Upper lobe of left lung (tissue), 6 donors: ENCODE measurements around the gene EPGN. TPM values are rescaled to one million over a fixed set of nuclear protein-coding genes. Genes with fewer than 3 reads are reported as not detected.

Source experiments
- ATAC-seq, 2 donors: fragments of 200-7000 bp; cut with Tn5 transposase; one replicate each; pipeline ENCODE4 v1.9.1; 2022; ENCODE audit warnings: mild to moderate bottlenecking in 2 of 2, moderate library complexity in 2 of 2; ENCODE audit not compliant: low FRiP score in 2 of 2
- DNase-seq, 2 donors: peaks; one replicate each; pipeline ENCODE4 v3.0.0-alpha.2; 2019 to 2020
- H3K27ac ChIP-seq, 4 donors: fragments of 200-600 bp; sonication (generic); one replicate each; pipeline ENCODE4 v1.5.1; 2016 to 2019
- H3K27me3 ChIP-seq, 4 donors: fragments of 200-600 bp; sonication (generic); one replicate each; pipeline ENCODE4 v1.5.1; 2017 to 2019
- H3K36me3 ChIP-seq, 4 donors: fragments of 200-600 bp; sonication (generic); one replicate each; pipeline ENCODE4 v1.5.1; 2016 to 2019
- H3K4me1 ChIP-seq, 4 donors: fragments of 200-600 bp; sonication (generic); one replicate each; pipeline ENCODE4 v1.5.1; 2018 to 2019
- H3K4me3 ChIP-seq, 4 donors: fragments of 200-600 bp; sonication (generic); one replicate each; pipeline ENCODE4 v1.5.1; 2017 to 2019; ENCODE audit warnings: mild to moderate bottlenecking in 2 of 4, moderate library complexity in 1 of 4
- H3K9me3 ChIP-seq, 4 donors: fragments of 200-600 bp; sonication (generic); one replicate each; pipeline ENCODE4 v1.5.1; 2018 to 2019
- EP300 ChIP-seq, 4 donors: sonication (generic); formaldehyde crosslinking; IDR thresholded peaks; one replicate each; pipeline ENCODE4 v1.5.1; 2017; ENCODE audit warnings: antibody characterized with exemption in 4 of 4, control low read depth in 2 of 4
- POLR2A ChIP-seq, 4 donors: fragments of 450-650 bp; IDR thresholded peaks; one replicate each; pipeline ENCODE4 v1.5.1; 2016 to 2017; ENCODE audit warnings: antibody characterized with exemption in 4 of 4, mild to moderate bottlenecking in 2 of 4
- POLR2AphosphoS5 ChIP-seq, 2 donors: sonication (generic); formaldehyde crosslinking; IDR thresholded peaks; one replicate each; pipeline ENCODE4 v1.5.1; 2017; ENCODE audit warnings: antibody characterized with exemption in 2 of 2
- WGBS, 2 donors: methylation state at CpG; one replicate each; pipeline ENCODE4 v1.1.5; 2017 to 2018; 5-methylcytosine and 5-hydroxymethylcytosine counted together
- total RNA-seq, 6 donors: library from RNA; depleted of rRNA in 4 of 6; stranded (reverse); fragments of >200 nt in 4 of 6; gene quantifications; one replicate each; pipeline versions ENCODE4 v1.1.0 to v1.2.1, GENCODE V29; 2016 to 2021
- TF ChIP-seq, protein P1 (sequence below), 6 experiments: fragments of 450-650 bp in 4 of 6; fragments of 200-600 bp in 2 of 6; sonication (generic) in 2 of 6; IDR thresholded peaks; one replicate each; pipeline ENCODE4 v1.5.1; 2016 to 2019; ENCODE audit warnings: antibody characterized with exemption in 6 of 6
- donor health status: DM: no; HTN: no; CAD: no; lungs with moderate emphysema.
- donor health status: DM: no; HTN: yes; CAD: no; lungs with severe emphysema.

EPGN gene
- total RNA-seq, 6 donors from 2014 or later: 0.34 to 7.1 (median 0.94) TPM; not detected in 2

DNA sequence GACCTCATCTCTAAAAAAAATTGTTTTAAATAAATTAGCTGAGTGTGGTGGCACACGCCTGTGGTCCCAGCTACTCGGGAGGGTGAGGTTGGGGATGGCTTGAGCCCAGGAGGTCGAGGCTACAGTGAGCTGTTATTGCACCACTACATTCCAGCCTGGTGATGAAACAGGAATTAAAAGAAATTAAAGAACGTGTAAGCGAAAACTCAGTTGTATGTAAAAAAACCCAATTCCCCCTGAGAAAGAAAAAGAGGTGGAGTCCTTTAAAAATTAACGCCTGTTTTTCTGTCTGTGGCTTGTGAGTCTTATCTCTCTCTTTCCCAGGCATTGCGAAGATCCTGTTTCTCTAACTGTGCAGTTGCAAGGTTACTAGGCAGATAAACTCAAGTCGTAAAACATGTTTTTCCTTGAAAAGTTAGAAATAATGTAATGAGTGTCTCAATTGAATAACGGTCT, 22.1 kb downstream of the EPGN start:
- 54 to 59% methylated on average over 9 of the region's 9 CpGs for WGBS, 2 donors
- no peaks in the 10 kb centered on the region for H3K27me3 ChIP-seq
- no peak for ATAC-seq
- H3K27ac ChIP-seq: no peak overlapping the region
- no peaks in the 10 kb centered on the region for H3K9me3 ChIP-seq
- DNase-seq: no peak
- no peaks in the 10 kb centered on the region for H3K36me3 ChIP-seq
- H3K4me3 ChIP-seq: no peak overlapping the region
- no peaks in the 10 kb centered on the region for H3K4me1 ChIP-seq
- TF ChIP-seq EP300 (IDR thresholded peaks at IDR 0.05): no peak
- TF ChIP-seq, protein P1, sequence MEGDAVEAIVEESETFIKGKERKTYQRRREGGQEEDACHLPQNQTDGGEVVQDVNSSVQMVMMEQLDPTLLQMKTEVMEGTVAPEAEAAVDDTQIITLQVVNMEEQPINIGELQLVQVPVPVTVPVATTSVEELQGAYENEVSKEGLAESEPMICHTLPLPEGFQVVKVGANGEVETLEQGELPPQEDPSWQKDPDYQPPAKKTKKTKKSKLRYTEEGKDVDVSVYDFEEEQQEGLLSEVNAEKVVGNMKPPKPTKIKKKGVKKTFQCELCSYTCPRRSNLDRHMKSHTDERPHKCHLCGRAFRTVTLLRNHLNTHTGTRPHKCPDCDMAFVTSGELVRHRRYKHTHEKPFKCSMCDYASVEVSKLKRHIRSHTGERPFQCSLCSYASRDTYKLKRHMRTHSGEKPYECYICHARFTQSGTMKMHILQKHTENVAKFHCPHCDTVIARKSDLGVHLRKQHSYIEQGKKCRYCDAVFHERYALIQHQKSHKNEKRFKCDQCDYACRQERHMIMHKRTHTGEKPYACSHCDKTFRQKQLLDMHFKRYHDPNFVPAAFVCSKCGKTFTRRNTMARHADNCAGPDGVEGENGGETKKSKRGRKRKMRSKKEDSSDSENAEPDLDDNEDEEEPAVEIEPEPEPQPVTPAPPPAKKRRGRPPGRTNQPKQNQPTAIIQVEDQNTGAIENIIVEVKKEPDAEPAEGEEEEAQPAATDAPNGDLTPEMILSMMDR (IDR thresholded peaks at IDR 0.05): no peak
- TF ChIP-seq POLR2A (IDR thresholded peaks at IDR 0.05): no peak
- TF ChIP-seq POLR2AphosphoS5 (IDR thresholded peaks at IDR 0.05): no peak

DNA sequence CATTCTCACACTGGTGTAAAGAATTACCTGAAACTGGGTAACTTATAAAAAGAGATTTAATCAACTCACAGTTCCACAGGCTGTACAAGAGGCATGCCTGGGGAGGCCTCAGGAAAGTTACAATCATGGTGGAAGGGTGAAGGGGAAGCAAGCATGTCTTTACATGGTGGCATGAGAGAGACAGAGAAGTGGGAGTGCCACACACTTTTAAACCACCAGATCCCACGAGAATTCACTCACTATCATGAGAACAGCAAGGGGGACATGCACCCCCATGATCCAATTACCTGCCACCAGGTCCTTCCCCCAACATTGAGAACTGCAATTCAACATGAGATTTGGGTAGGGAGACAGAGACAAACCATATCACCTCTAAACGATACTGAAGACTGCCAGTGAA, 23.0 kb downstream of the EPGN start:
- no peak for ATAC-seq
- 67 to 74% methylated on average over 2 of the region's 2 CpGs for WGBS, 2 donors
- Histone ChIP-seq H3K27ac (no peak overlapping the region), H3K9me3 (no peaks in the 10 kb centered on the region), H3K36me3 (no peaks in the 10 kb centered on the region), H3K4me3 (no peak overlapping the region), H3K4me1 (no peaks in the 10 kb centered on the region), H3K27me3 (no peaks in the 10 kb centered on the region)
- no peak for DNase-seq
- TF ChIP-seq POLR2AphosphoS5 (IDR thresholded peaks at IDR 0.05): no peak
- TF ChIP-seq, protein P1 (IDR thresholded peaks at IDR 0.05): no peak

DNA sequence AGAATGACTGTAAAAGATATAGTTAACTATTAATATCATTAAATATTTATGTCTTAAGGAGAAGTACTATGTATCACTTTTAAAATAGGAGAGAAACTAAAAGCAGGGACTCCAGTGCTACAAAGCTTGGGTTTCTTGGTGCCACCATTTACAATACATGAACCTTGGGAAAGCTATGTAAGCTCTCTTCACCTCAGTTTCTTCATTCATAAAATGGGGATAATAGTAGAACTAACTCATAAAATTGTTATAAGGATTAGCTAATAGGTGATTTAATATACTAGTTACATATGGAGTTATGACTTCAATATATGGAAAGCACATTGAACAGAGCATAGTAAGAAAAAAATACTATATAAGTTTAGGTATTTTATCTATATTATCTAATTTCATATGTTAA, 23.7 kb downstream of the EPGN start:
- ATAC-seq: no peak
- DNase-seq: no peak
- TF ChIP-seq, protein P1 (IDR thresholded peaks at IDR 0.05): no peak
- TF ChIP-seq POLR2A (IDR thresholded peaks at IDR 0.05): no peak
- no peak for TF ChIP-seq EP300 (IDR thresholded peaks at IDR 0.05)
- no peak for TF ChIP-seq POLR2AphosphoS5 (IDR thresholded peaks at IDR 0.05)
- H3K4me1 ChIP-seq: no peaks in the 10 kb centered on the region
- no peak overlapping the region for H3K27ac ChIP-seq
- no peaks in the 10 kb centered on the region for H3K9me3 ChIP-seq
- H3K27me3 ChIP-seq: no peaks in the 10 kb centered on the region
- H3K36me3 ChIP-seq: no peaks in the 10 kb centered on the region
- H3K4me3 ChIP-seq: no peak overlapping the region

DNA sequence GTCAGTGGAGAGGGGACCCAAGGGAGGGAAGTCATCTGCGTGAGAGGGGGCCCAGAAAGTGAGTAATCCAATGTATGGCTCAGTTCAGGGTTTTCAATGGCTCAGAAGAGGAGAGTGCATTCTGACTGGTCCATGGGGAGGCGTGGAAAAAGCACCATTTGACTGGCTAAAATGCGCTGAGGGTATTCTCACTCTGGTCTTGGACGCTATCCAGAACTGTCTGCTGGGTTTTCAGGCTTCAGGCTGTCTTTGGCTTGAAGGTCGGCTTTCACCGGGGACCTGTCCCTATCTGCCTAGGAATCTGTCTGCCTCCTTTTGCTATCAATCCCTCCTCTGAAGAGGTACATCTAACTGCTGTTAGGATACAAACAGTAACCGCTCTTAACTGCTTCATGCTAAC, 26.4 kb downstream of the EPGN start:
- H3K4me3 ChIP-seq: no peak overlapping the region
- no peak for TF ChIP-seq POLR2A (IDR thresholded peaks at IDR 0.05)
- no peak for TF ChIP-seq POLR2AphosphoS5 (IDR thresholded peaks at IDR 0.05)
- no peak for TF ChIP-seq EP300 (IDR thresholded peaks at IDR 0.05)
- TF ChIP-seq, protein P1 (IDR thresholded peaks at IDR 0.05): no peak
- no peak overlapping the region for H3K27ac ChIP-seq
- no peaks in the 10 kb centered on the region for H3K4me1 ChIP-seq
- ATAC-seq (no peak), DNase-seq (no peak)
- H3K36me3 ChIP-seq: no peaks in the 10 kb centered on the region
- no peaks in the 10 kb centered on the region for H3K27me3 ChIP-seq
- WGBS, 2 donors: 85 to 93% methylated on average over 7 of the region's 7 CpGs
- H3K9me3 ChIP-seq: no peaks in the 10 kb centered on the region

DNA sequence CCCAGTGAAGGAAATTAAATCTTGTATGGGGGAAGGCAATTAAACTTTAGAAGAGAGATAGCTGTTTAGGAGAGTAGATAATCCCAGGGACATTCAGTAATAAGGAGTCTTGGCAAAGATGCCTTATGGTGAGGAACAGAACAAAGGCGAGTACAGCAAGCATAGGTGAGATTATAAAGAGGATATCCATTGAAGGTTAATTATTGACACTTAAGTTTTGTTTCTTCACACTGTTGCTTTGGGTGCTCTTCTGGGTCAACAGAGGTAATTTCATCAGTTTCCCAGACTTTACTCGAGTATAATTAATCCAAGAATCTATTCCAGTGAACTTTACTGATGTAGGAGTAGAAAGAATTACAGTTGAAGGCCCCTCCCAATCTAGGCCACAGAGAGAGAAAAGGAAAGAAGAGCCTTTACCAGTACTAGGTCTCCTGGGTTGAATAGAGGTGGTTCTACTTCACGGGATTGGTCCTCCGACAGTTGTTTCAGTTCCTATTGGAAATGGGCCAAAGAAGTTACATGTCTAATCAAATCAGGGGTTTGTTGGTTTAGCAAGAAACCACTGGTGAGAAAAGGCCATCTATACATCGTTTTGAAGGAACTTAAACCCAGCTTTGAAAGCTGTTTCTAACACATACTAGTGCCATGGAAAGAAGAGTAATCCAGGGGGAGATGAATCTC, 27.2 kb downstream of the EPGN start:
- no peak overlapping the region for H3K27ac ChIP-seq
- H3K4me3 ChIP-seq: no peak overlapping the region
- no peak for DNase-seq
- H3K36me3 ChIP-seq: no peaks in the 10 kb centered on the region
- H3K9me3 ChIP-seq: no peaks in the 10 kb centered on the region
- peak in 1 of 2 donors; percentile 12 for ATAC-seq
- no peaks in the 10 kb centered on the region for H3K27me3 ChIP-seq
- TF ChIP-seq POLR2A (IDR thresholded peaks at IDR 0.05) (no peak), EP300 (IDR thresholded peaks at IDR 0.05) (no peak), POLR2AphosphoS5 (IDR thresholded peaks at IDR 0.05) (no peak)
- TF ChIP-seq, protein P1 (IDR thresholded peaks at IDR 0.05): no peak
- no peaks in the 10 kb centered on the region for H3K4me1 ChIP-seq
- WGBS, 2 donors: 53 to 75% methylated on average over 5 of the region's 5 CpGs
